Measurements from ENCODE around the gene MAPK9. TPM values are rescaled to one million over a fixed set of nuclear protein-coding genes. Genes with fewer than 3 reads are reported as not detected.

Gene MAPK9
- total and polyA plus RNA-seq, 12 donors: 13.9 to 47.4 (median 40.3) TPM

- no peaks in the 10 kb centered on the region for H3K9me3 ChIP-seq
- peaks cover 4 to 25% (median 22%) of the 10 kb centered on the region in 9 donors for H3K4me1 ChIP-seq
- H3K4me3 ChIP-seq: no peak overlapping the region
- DNase-seq (no peak), ATAC-seq (no peak)
- no peak overlapping the region for H3K27ac ChIP-seq
- no peaks in the 10 kb centered on the region for H3K36me3 ChIP-seq
- no peaks in the 10 kb centered on the region for H3K27me3 ChIP-seq
- intact Hi-C loops (cut with DNase I): loop anchor here in 6 of 10 donors (2.0 to 10.0 kb wide), 6 partner anchors 172 to 422 kb away; partner anchors contain the start of gene CNOT6 (in 1 of the 6)
- TF ChIP-seq, protein P1, sequence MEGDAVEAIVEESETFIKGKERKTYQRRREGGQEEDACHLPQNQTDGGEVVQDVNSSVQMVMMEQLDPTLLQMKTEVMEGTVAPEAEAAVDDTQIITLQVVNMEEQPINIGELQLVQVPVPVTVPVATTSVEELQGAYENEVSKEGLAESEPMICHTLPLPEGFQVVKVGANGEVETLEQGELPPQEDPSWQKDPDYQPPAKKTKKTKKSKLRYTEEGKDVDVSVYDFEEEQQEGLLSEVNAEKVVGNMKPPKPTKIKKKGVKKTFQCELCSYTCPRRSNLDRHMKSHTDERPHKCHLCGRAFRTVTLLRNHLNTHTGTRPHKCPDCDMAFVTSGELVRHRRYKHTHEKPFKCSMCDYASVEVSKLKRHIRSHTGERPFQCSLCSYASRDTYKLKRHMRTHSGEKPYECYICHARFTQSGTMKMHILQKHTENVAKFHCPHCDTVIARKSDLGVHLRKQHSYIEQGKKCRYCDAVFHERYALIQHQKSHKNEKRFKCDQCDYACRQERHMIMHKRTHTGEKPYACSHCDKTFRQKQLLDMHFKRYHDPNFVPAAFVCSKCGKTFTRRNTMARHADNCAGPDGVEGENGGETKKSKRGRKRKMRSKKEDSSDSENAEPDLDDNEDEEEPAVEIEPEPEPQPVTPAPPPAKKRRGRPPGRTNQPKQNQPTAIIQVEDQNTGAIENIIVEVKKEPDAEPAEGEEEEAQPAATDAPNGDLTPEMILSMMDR (IDR thresholded peaks at IDR 0.05): no peak
- 87 to 92% methylated on average over 10 of the region's 10 CpGs for WGBS, 2 donors
Observed at GRCh38 chr5:180294913-180295555, 3.2 kb upstream of the MAPK9 start.

DNA sequence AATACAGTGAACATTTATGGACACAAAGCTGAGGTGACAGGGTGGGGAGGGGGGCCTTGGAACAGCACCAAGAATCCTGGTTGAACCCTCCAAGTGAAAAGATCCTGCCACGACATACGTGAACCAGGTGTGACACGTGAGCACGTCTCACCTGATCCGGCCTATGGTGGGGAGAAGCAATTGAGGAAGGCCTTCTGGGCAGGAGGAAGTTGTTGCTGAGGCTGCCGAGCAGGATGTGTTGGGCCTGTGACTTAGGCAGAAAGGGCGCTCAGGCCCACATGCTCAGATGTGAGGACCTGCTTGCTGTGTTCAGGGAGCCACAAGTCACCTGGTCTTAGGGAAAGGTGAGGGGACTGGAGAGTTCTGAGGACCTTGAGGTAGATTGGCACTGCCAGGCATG is 2.5 kb upstream of the MAPK9 start:
- intact Hi-C loops (cut with DNase I): loop anchor here in 6 of 10 donors (2.0 to 10.0 kb wide), 6 partner anchors 172 to 423 kb away; partner anchors contain the start of gene CNOT6 (in 1 of the 6)
- Histone ChIP-seq H3K36me3 (no peaks in the 10 kb centered on the region), H3K9me3 (no peaks in the 10 kb centered on the region), H3K4me3 (no peak overlapping the region), H3K4me1 (peaks cover 4 to 28% (median 24%) of the 10 kb centered on the region in 9 donors), H3K27ac (no peak overlapping the region), H3K27me3 (no peaks in the 10 kb centered on the region)
- no peak for DNase-seq
- TF ChIP-seq, protein P1 (IDR thresholded peaks at IDR 0.05): no peak
- WGBS, 2 donors: 88 to 90% methylated on average over 7 of the region's 7 CpGs
- no peak for ATAC-seq

DNA sequence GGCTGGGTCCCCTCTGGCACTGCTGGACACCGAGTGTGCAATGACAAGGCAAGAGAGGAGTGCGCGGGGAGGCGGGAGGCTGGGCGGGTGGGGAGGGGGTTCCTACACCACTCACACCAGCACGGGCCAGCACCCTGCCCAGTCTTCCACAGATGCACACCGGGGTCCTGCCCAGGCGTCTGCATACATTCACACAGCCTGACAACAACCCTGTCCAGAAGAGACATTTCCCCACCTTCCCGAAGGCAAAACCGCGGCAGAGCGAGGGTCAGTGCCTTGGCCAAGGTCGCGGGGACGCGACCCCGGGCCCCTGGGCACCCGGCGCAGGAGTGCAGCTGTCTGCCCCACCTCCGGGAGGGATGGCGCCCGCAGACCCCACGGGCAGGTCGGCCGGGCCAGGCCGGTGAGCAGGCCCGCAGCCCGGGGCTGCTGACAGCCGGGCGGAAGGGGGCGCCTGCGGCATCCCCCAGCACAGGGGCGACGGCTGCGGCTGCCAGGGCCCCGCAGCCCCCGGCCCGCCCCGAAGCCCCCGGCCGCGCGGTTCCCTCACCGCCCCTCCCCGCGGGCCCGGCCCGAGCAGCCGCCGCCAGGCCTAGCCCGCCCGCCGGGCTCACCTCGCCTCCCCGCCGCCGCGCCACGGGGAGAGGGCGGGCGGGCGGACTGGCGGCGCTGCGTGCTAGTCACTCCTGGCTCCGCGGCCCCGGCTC is 496 bp downstream of the MAPK9 start:
- TF ChIP-seq, protein P1 (IDR thresholded peaks at IDR 0.05): peak in 4 of 9 donors; percentile 14 to 44 (median 38)
- intact Hi-C loops (cut with DNase I): loop anchor here in 2 of 10 donors (5.0 to 10.0 kb wide), 3 partner anchors 201 to 426 kb away; partner anchors contain the start of gene CNOT6 (in 1 of the 2)
- peaks cover 0 to 6% (median 0%) of the 10 kb centered on the region in 9 donors for H3K36me3 ChIP-seq
- H3K27ac ChIP-seq: peak overlapping the region in 7 of 10 donors; percentile 21 to 92 (median 56)
- peak overlapping the region; percentile 61 to 100 (median 80) for H3K4me3 ChIP-seq
- H3K4me1 ChIP-seq: peaks cover 4 to 31% (median 24%) of the 10 kb centered on the region in 9 donors
- ATAC-seq: peak in 5 of 8 donors; percentile 0 to 27 (median 3)
- DNase-seq: peak in 1 of 2 donors; percentile 31
- 1% methylated on average over 30 to 65 of the region's 68 CpGs for WGBS, 2 donors
- H3K9me3 ChIP-seq: no peaks in the 10 kb centered on the region
- no peaks in the 10 kb centered on the region for H3K27me3 ChIP-seq

- H3K36me3 ChIP-seq: peaks cover 0 to 8% (median 0%) of the 10 kb centered on the region in 9 donors
- intact Hi-C loops (cut with DNase I): loop anchor here in 2 of 10 donors (5.0 to 10.0 kb wide), 3 partner anchors 202 to 427 kb away; partner anchors contain the start of gene CNOT6 (in 1 of the 2)
- H3K4me3 ChIP-seq: peak overlapping the region; percentile 61 to 100 (median 79)
- peaks cover 4 to 31% (median 24%) of the 10 kb centered on the region in 9 donors for H3K4me1 ChIP-seq
- 21% methylated on average over 13 of the region's 13 CpGs for WGBS, 2 donors
- H3K27me3 ChIP-seq: no peaks in the 10 kb centered on the region
- TF ChIP-seq, protein P1 (IDR thresholded peaks at IDR 0.05): no peak
- peak overlapping the region in 2 of 10 donors; percentile 61 to 92 for H3K27ac ChIP-seq
- ATAC-seq (no peak), DNase-seq (no peak)
- no peaks in the 10 kb centered on the region for H3K9me3 ChIP-seq
Observed at GRCh38 chr5:180290568-180291233, 1.2 kb downstream of the MAPK9 start.

Data from heart right ventricle (tissue), 16 donors.